NB4 (cell line): Measurements from ENCODE around the gene UTY.

Experiments used
- DNase-seq: peaks from one replicate; pipeline ENCODE4 v3.0.0; 2010; ENCODE audit warnings: low read depth
- H3K4me3 ChIP-seq: one replicate; pipeline ENCODE4 v1.5.1; 2011; ENCODE audit warnings: mild to moderate bottlenecking, low read depth, low read length, moderate library complexity
- CTCF ChIP-seq: IDR thresholded peaks from one replicate; pipeline ENCODE4 v1.5.1; 2012; ENCODE audit warnings: low read depth, low read length
- MAX ChIP-seq: IDR thresholded peaks from 2 replicates; pipeline ENCODE4 v1.6.1; 2011; ENCODE audit warnings: low read depth, low read length
- MYC ChIP-seq: IDR thresholded peaks from 2 replicates; pipeline ENCODE4 v1.6.1; 2011; ENCODE audit warnings: low read depth, low read length
- POLR2A ChIP-seq: IDR thresholded peaks from 2 replicates; pipeline ENCODE4 v1.6.1; 2011; ENCODE audit warnings: mild to moderate bottlenecking; ENCODE audit not compliant: insufficient read length; ENCODE audit errors: extremely low read depth

The UTY gene

GRCh38 chrY:13339381-13339780 is 140.5 kb downstream of the UTY start:
- DNase-seq: no peak
- TF ChIP-seq MYC (no peak), POLR2A (no peak), CTCF (no peak), MAX (no peak)
- no peak overlapping the region for H3K4me3 ChIP-seq

GRCh38 chrY:13338711-13339110 is 141.1 kb downstream of the UTY start:
- DNase-seq: no peak
- no peak overlapping the region for H3K4me3 ChIP-seq
- TF ChIP-seq MYC: no peak
- no peak for TF ChIP-seq CTCF
- no peak for TF ChIP-seq POLR2A
- TF ChIP-seq MAX: no peak

GRCh38 chrY:13337934-13338333 is 141.9 kb downstream of the UTY start:
- DNase-seq: no peak

GRCh38 chrY:13333791-13334190 is 146.0 kb downstream of the UTY start:
- TF ChIP-seq CTCF (no peak), MAX (no peak), POLR2A (no peak), MYC (no peak)

More at GRCh38 chrY:13337934-13338333, 141.9 kb downstream of the UTY start:
- H3K4me3 ChIP-seq: no peak overlapping the region
- TF ChIP-seq MAX (no peak), MYC (no peak), CTCF (no peak), POLR2A (no peak)

GRCh38 chrY:13330651-13331050 is 149.2 kb downstream of the UTY start:
- TF ChIP-seq MYC (no peak), MAX (no peak), POLR2A (no peak), CTCF (no peak)
- H3K4me3 ChIP-seq: no peak overlapping the region
- DNase-seq: no peak

More at GRCh38 chrY:13333791-13334190, 146.0 kb downstream of the UTY start:
- no peak overlapping the region for H3K4me3 ChIP-seq
- DNase-seq: no peak

- TF ChIP-seq MYC: no peak
- TF ChIP-seq CTCF: no peak
- no peak for TF ChIP-seq MAX
- TF ChIP-seq POLR2A: no peak
- no peak overlapping the region for H3K4me3 ChIP-seq
- DNase-seq: no peak
These were observed 166.9 kb downstream of the UTY start for GRCh38 chrY:13312966-13313365.
